ENCODE results near the gene RAC2. TPM values are rescaled to one million over a fixed set of nuclear protein-coding genes. Genes with fewer than 3 reads are reported as not detected.

RAC2 gene
- total and polyA plus RNA-seq, 3 donors from 2014 or later, result 1.2 to 15.5 (median 10.7) TPM

- no peaks in the 10 kb centered on the region for H3K36me3 ChIP-seq (ENCODE audit: low read depth, missing control alignments)
- H3K4me3 ChIP-seq, result no peak overlapping the region
- no peak overlapping the region for H3K27ac ChIP-seq
- H3K4me1 ChIP-seq, result no peaks in the 10 kb centered on the region
- no peaks in the 10 kb centered on the region for H3K9me3 ChIP-seq
- TF ChIP-seq CTCF (IDR thresholded peaks at IDR 0.05) (no peak), POLR2A (IDR thresholded peaks at IDR 0.05) (no peak)
- DNase-seq, result no peak
- intact Hi-C loops (cut with DNase I; ENCODE audit: low total_unique reads), result no loop called here
- 85 to 88% methylated on average over 7 of the region's 7 CpGs for WGBS, 2 donors
- H3K27me3 ChIP-seq, result no peaks in the 10 kb centered on the region
These were observed 36.1 kb downstream of the RAC2 start for GRCh38 chr22:37207981-37208380.

- H3K27ac ChIP-seq, result no peak overlapping the region
- no peak for DNase-seq
- H3K36me3 ChIP-seq (ENCODE audit: low read depth, missing control alignments), result no peaks in the 10 kb centered on the region
- no peaks in the 10 kb centered on the region for H3K4me1 ChIP-seq
- TF ChIP-seq POLR2A (IDR thresholded peaks at IDR 0.05) (no peak), CTCF (IDR thresholded peaks at IDR 0.05) (no peak)
- 87 to 90% methylated on average over 12 to 59 of the region's 71 CpGs for WGBS, 2 donors
- H3K9me3 ChIP-seq, result no peaks in the 10 kb centered on the region
- no peak overlapping the region for H3K4me3 ChIP-seq
- H3K27me3 ChIP-seq, result no peaks in the 10 kb centered on the region
- intact Hi-C loops (cut with DNase I; ENCODE audit: low total_unique reads), result no loop called here
These were observed 36.9 kb downstream of the RAC2 start for GRCh38 chr22:37206841-37207821.

- DNase-seq, result no peak
- WGBS, 2 donors, result 83 to 90% methylated on average over 16 of the region's 16 CpGs
These were observed 37.8 kb downstream of the RAC2 start for GRCh38 chr22:37206118-37206840.

GRCh38 chr22:37205046-37205445 is 39.0 kb downstream of the RAC2 start:
- Histone ChIP-seq H3K9me3 (no peaks in the 10 kb centered on the region), H3K36me3 (ENCODE audit: low read depth, missing control alignments) (no peaks in the 10 kb centered on the region), H3K4me3 (no peak overlapping the region), H3K4me1 (no peaks in the 10 kb centered on the region), H3K27ac (no peak overlapping the region), H3K27me3 (no peaks in the 10 kb centered on the region)
- 88 to 98% methylated on average over 3 to 5 of the region's 5 CpGs for WGBS, 2 donors
- intact Hi-C loops (cut with DNase I; ENCODE audit: low total_unique reads), result no loop called here
- no peak for DNase-seq
- TF ChIP-seq CTCF (IDR thresholded peaks at IDR 0.05), result no peak
- no peak for TF ChIP-seq POLR2A (IDR thresholded peaks at IDR 0.05)

More at GRCh38 chr22:37206118-37206840, 37.8 kb downstream of the RAC2 start:
- H3K27me3 ChIP-seq, result no peaks in the 10 kb centered on the region
- no peak overlapping the region for H3K27ac ChIP-seq
- no peaks in the 10 kb centered on the region for H3K9me3 ChIP-seq
- no peak overlapping the region for H3K4me3 ChIP-seq
- H3K36me3 ChIP-seq (ENCODE audit: low read depth, missing control alignments), result no peaks in the 10 kb centered on the region
- intact Hi-C loops (cut with DNase I; ENCODE audit: low total_unique reads), result no loop called here
- no peaks in the 10 kb centered on the region for H3K4me1 ChIP-seq
- TF ChIP-seq CTCF (IDR thresholded peaks at IDR 0.05) (no peak), POLR2A (IDR thresholded peaks at IDR 0.05) (no peak)
